Astrocyte (in vitro differentiated cells and primary cell): ENCODE data around the gene MDFIC.

Experiments
- CTCF ChIP-seq: IDR thresholded peaks from 2 replicates; pipeline ENCODE4 v1.5.1; 2011; ENCODE audit warnings: low read depth, mild to moderate bottlenecking, inconsistent platforms, low read length, moderate library complexity; ENCODE audit not compliant: insufficient read depth
- EZH2 ChIP-seq: IDR thresholded peaks from 2 replicates; pipeline ENCODE4 v1.6.1; 2012; ENCODE audit warnings: mild to moderate bottlenecking, low read length, inconsistent platforms; ENCODE audit not compliant: insufficient read depth

- TF ChIP-seq CTCF (no peak), EZH2 (no peak)
Observed at GRCh38 chr7:114957444-114957843, 35.5 kb downstream of the MDFIC start.
